ENCODE data around the gene UST.

UST gene

DNA sequence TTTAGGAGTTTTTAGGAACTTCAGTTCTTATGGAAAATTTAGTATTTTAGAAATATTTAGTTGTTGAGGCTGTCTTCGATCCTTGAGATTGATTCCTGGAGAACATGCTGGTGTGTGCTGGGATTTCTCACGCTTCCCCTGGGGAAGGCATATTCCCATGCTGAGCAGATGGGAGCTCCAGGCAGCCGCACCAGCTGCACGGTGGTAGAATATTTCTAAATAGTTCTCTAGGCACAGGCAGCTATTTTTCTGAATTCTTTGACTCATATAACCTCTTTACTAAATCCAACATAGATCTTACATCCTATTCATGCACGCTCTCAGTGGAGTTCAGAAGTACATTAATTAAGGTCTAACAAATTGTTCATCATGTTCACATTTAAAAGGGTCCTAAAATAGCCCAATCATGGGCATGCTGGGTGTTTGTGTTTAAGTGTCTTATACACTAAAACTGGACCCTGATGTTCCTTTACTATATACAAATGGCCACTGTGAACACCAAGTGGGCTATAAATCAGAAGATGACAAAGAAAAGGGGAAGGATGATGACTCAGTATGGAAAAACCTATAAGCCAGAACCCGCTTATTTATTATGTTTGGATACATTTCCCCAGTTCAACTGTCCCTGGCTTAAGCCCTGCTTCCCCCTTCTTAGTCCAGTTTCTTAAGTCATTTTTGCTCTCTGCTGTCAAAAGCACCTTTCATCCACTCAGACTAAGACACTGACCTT lies 138.5 kb downstream of the UST start:
- TF ChIP-seq, protein P1, sequence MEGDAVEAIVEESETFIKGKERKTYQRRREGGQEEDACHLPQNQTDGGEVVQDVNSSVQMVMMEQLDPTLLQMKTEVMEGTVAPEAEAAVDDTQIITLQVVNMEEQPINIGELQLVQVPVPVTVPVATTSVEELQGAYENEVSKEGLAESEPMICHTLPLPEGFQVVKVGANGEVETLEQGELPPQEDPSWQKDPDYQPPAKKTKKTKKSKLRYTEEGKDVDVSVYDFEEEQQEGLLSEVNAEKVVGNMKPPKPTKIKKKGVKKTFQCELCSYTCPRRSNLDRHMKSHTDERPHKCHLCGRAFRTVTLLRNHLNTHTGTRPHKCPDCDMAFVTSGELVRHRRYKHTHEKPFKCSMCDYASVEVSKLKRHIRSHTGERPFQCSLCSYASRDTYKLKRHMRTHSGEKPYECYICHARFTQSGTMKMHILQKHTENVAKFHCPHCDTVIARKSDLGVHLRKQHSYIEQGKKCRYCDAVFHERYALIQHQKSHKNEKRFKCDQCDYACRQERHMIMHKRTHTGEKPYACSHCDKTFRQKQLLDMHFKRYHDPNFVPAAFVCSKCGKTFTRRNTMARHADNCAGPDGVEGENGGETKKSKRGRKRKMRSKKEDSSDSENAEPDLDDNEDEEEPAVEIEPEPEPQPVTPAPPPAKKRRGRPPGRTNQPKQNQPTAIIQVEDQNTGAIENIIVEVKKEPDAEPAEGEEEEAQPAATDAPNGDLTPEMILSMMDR (IDR thresholded peaks at IDR 0.05; ENCODE audit: extremely low read depth, insufficient read depth, missing control alignments): no peak
- in situ Hi-C loops (cut with MboI; ENCODE audit: low pct_unique_long_range_greater_than_20kb, low sequenced_read_pairs, unreplicated experiment): no loop called here
- DNase-seq (ENCODE audit: low spot score): no peak

DNA sequence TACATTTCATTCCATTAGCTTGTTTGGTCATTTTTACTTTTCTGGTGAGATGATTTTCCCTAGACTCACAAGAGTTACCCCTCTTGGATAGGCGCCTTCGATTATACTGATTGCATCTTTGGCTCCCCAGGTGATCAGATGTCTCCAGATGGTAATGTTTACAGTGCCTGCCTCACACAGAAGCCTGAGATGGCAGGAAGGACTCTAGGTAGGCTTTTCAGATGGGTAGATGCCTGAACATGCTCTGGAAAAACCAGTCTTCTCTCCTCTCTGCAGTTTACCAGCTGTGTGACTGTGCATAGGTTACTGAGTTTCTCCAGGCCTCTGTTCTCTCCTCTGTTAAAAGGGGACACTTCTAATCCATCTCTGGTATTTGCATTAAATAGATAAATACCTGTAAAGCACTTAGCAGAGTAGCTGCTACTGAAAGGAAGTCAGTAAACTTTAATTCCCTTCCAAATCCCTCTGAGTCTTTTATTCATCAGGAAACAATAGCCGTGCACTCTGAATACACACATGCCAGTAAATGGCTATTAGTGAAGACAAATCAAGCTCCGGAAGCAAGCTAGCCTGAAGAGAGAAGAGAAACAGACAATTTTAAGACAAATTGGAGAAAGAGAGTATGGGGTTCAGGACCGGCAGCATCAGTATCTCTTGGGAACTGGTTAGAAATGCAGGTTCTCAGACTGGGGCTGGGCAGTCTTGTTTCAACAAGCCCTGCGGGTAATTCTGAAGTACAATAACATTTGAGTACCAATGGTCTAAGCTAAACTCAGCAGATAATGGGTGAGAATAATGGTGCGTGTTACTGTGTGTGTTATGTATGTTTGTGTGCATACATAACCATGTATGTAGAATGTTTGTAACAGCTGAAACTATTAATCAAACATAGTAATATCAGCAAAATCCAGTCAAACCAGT lies 139.4 kb downstream of the UST start:
- TF ChIP-seq, protein P1 (IDR thresholded peaks at IDR 0.05; ENCODE audit: extremely low read depth, insufficient read depth, missing control alignments): no peak
- no peak for DNase-seq (ENCODE audit: low spot score)
- in situ Hi-C loops (cut with MboI; ENCODE audit: low pct_unique_long_range_greater_than_20kb, low sequenced_read_pairs, unreplicated experiment): no loop called here

DNA sequence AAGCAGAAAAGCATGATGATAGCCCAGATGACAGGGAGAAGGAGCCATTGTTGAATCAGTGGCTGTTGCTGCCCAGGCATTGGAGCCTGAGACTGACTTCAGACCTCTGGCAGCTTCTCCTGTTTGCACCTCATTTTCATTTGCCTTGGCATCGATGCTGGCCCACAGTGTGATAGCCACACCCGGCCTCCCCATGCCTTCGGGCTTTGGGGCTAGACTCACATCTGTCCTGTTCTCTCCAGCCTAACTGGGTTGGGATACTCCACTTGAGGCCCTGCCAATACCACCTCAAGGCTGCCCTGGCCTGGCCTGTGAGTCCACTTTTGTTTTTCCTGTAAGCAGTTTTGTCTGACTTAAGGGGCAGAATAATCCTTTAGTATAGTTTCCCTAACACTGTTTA lies 140.4 kb downstream of the UST start:
- in situ Hi-C loops (cut with MboI; ENCODE audit: low pct_unique_long_range_greater_than_20kb, low sequenced_read_pairs, unreplicated experiment): no loop called here
- TF ChIP-seq, protein P1 (IDR thresholded peaks at IDR 0.05; ENCODE audit: extremely low read depth, insufficient read depth, missing control alignments): no peak
- DNase-seq (ENCODE audit: low spot score): no peak

DNA sequence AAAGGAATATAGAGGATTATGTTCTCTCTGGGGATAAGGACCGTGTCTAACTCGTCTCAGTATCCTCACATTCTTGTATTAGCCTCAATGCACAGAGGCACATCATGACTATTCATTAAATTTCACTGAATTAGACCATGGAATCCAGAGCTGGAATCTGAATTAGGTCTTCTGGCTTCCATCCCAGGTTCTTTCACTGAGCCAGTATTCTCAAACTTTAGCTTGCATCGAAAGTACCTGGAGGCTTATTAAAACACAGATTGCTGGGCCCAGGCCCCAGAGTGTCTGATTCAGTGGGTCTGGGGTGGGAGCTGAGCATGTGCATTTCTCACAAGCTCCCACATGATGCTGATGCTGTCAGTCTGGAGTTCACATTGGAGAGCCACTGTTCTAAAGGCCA lies 142.0 kb downstream of the UST start:
- TF ChIP-seq, protein P1 (IDR thresholded peaks at IDR 0.05; ENCODE audit: extremely low read depth, insufficient read depth, missing control alignments): no peak

DNA sequence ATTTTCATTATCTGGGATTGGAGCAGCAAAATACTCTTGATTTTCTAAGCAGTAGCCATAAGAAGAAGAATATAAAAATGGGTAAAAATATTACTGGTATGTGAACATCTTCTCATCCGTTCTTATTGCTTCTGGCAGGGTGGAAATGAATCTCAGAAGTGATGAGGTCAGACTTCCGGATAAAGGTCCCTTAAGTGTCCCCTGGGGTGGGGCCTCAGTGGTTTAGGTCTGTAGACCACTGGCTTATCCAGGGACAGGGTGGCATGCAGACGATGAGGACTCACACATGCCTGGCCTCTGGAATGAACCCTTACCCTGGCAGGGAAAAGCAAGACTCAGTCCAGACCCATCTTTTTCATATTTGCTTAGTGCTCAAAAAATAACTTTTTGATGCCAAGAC lies 143.3 kb downstream of the UST start:
- no peak for DNase-seq (ENCODE audit: low spot score)
- in situ Hi-C loops (cut with MboI; ENCODE audit: low pct_unique_long_range_greater_than_20kb, low sequenced_read_pairs, unreplicated experiment): no loop called here
- TF ChIP-seq, protein P1 (IDR thresholded peaks at IDR 0.05; ENCODE audit: extremely low read depth, insufficient read depth, missing control alignments): no peak

More for the DNA sequence above, 142.0 kb downstream of the UST start:
- no peak for DNase-seq (ENCODE audit: low spot score)
- in situ Hi-C loops (cut with MboI; ENCODE audit: low pct_unique_long_range_greater_than_20kb, low sequenced_read_pairs, unreplicated experiment): no loop called here

DNA sequence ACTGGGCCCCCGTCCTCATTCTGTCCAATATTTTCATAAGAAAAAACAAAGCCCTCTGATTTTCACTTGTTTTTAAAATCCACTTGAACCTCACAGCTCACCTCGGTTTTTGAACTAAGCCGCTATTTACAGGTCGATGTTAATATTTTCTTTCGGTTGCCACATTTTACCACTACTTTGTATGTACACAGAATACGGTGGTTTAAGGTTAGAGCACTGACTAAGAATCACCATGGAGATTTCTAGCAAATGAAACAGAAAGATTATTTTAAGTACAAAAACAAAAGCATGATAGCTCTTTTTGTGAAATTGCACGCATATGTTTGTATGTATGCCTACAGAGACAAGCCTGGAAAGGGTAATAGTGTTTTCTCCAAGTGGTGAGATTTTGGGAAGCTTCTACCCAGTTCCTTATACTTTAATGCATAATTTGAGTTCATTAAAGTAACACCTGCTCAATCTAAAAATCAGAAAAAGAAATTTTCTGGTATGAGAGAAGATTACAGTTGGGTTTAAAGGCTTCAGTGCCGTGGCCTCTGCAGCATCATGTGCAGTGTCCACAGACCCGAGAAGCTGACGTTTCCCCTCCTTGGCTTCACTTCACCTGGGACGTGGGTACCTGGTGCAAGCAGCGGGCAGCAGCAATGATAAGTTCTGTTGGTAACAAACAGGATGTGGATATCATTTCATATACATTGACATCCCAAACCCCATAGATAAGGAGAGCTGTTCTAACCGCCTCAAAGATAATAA lies 144.0 kb downstream of the UST start:
- TF ChIP-seq, protein P1 (IDR thresholded peaks at IDR 0.05; ENCODE audit: extremely low read depth, insufficient read depth, missing control alignments): no peak
- DNase-seq (ENCODE audit: low spot score): no peak
- in situ Hi-C loops (cut with MboI; ENCODE audit: low pct_unique_long_range_greater_than_20kb, low sequenced_read_pairs, unreplicated experiment): no loop called here
